ENCODE measurements around the gene SLC5A8.

DNA sequence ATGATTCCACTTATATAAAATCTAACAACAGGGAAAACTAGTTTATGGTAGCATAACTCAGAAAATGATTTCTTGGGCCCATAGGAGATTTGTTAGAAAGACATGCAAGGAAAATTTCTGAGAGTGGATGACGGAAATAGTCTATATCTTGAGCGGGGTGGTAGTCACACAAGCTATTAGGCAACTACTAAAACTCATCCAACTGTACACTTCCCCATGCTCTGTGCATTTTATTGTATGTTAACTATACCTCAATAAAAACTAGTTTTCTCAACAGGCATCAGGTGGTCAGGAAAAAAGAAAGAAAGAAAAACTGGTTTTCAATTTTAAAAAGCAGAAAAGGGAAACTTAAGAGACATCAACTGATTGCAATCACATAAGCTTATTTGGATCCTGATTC, 9.9 kb downstream of the SLC5A8 start:
- TF ChIP-seq, protein P1, sequence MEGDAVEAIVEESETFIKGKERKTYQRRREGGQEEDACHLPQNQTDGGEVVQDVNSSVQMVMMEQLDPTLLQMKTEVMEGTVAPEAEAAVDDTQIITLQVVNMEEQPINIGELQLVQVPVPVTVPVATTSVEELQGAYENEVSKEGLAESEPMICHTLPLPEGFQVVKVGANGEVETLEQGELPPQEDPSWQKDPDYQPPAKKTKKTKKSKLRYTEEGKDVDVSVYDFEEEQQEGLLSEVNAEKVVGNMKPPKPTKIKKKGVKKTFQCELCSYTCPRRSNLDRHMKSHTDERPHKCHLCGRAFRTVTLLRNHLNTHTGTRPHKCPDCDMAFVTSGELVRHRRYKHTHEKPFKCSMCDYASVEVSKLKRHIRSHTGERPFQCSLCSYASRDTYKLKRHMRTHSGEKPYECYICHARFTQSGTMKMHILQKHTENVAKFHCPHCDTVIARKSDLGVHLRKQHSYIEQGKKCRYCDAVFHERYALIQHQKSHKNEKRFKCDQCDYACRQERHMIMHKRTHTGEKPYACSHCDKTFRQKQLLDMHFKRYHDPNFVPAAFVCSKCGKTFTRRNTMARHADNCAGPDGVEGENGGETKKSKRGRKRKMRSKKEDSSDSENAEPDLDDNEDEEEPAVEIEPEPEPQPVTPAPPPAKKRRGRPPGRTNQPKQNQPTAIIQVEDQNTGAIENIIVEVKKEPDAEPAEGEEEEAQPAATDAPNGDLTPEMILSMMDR (IDR thresholded peaks at IDR 0.05): no peak
- TF ChIP-seq POLR2A (IDR thresholded peaks at IDR 0.05): no peak
- no peak for TF ChIP-seq POLR2AphosphoS5 (IDR thresholded peaks at IDR 0.05)
